Measurements from ENCODE around the gene GSTP1. TPM values are rescaled to one million over a fixed set of nuclear protein-coding genes. Genes with fewer than 3 reads are reported as not detected.

GSTP1 gene
- total RNA-seq, 1 experiment from 2014 or later, result 838 TPM

GRCh38 chr11:67611704-67612587 is 28.3 kb downstream of the GSTP1 start:
- no peaks in the 10 kb centered on the region for H3K9me3 Mint-ChIP-seq (ENCODE audit: low read depth, unreplicated experiment)
- intact Hi-C loops (cut with micrococcal nuclease; ENCODE audit: unreplicated experiment), result no loop called here
- no peak overlapping the region for H3K27ac Mint-ChIP-seq (ENCODE audit: unreplicated experiment)
- no peak for DNase-seq
- H3K4me1 Mint-ChIP-seq (ENCODE audit: low read depth, unreplicated experiment), result peaks cover 11% of the 10 kb centered on the region
- no peak overlapping the region for H3K4me3 Mint-ChIP-seq (ENCODE audit: low read depth, unreplicated experiment)
- CTCF ChIA-PET, result interaction anchor here (0.5 to 0.8 kb wide), 2 partner anchors 17 to 97 kb away, joined by 3 read pairs; partner anchors contain the start of gene NUDT8
- BruUV-seq (replicated peaks), result no TSS peak
- no peaks in the 10 kb centered on the region for H3K27me3 Mint-ChIP-seq (ENCODE audit: unreplicated experiment)
- TF ChIP-seq, protein P1, sequence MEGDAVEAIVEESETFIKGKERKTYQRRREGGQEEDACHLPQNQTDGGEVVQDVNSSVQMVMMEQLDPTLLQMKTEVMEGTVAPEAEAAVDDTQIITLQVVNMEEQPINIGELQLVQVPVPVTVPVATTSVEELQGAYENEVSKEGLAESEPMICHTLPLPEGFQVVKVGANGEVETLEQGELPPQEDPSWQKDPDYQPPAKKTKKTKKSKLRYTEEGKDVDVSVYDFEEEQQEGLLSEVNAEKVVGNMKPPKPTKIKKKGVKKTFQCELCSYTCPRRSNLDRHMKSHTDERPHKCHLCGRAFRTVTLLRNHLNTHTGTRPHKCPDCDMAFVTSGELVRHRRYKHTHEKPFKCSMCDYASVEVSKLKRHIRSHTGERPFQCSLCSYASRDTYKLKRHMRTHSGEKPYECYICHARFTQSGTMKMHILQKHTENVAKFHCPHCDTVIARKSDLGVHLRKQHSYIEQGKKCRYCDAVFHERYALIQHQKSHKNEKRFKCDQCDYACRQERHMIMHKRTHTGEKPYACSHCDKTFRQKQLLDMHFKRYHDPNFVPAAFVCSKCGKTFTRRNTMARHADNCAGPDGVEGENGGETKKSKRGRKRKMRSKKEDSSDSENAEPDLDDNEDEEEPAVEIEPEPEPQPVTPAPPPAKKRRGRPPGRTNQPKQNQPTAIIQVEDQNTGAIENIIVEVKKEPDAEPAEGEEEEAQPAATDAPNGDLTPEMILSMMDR (IDR thresholded peaks at IDR 0.05; ENCODE audit: unreplicated experiment), result no peak
- peaks cover 46% of the 10 kb centered on the region for H3K36me3 Mint-ChIP-seq (ENCODE audit: insufficient read depth, unreplicated experiment)

GRCh38 chr11:67612751-67613150 is 29.1 kb downstream of the GSTP1 start:
- Mint-ChIP-seq H3K27me3 (ENCODE audit: unreplicated experiment) (no peaks in the 10 kb centered on the region), H3K4me3 (ENCODE audit: low read depth, unreplicated experiment) (no peak overlapping the region), H3K4me1 (ENCODE audit: low read depth, unreplicated experiment) (peaks cover 16% of the 10 kb centered on the region), H3K36me3 (ENCODE audit: insufficient read depth, unreplicated experiment) (peaks cover 38% of the 10 kb centered on the region), H3K9me3 (ENCODE audit: low read depth, unreplicated experiment) (no peaks in the 10 kb centered on the region), H3K27ac (ENCODE audit: unreplicated experiment) (no peak overlapping the region)
- intact Hi-C loops (cut with micrococcal nuclease; ENCODE audit: unreplicated experiment), result no loop called here
- BruUV-seq (replicated peaks), result no TSS peak
- CTCF ChIA-PET, result interaction anchor here (0.8 kb wide), 1 partner anchor 16 kb away, joined by 3 read pairs; the partner anchor contains the start of gene NUDT8
- no peak for DNase-seq
- TF ChIP-seq, protein P1 (IDR thresholded peaks at IDR 0.05; ENCODE audit: unreplicated experiment), result no peak

- BruUV-seq (replicated peaks), result no TSS peak
- H3K9me3 Mint-ChIP-seq (ENCODE audit: low read depth, unreplicated experiment), result no peaks in the 10 kb centered on the region
- TF ChIP-seq, protein P1 (IDR thresholded peaks at IDR 0.05; ENCODE audit: unreplicated experiment), result no peak
- H3K4me3 Mint-ChIP-seq (ENCODE audit: low read depth, unreplicated experiment), result no peak overlapping the region
- peaks cover 35% of the 10 kb centered on the region for H3K36me3 Mint-ChIP-seq (ENCODE audit: insufficient read depth, unreplicated experiment)
- H3K4me1 Mint-ChIP-seq (ENCODE audit: low read depth, unreplicated experiment), result peaks cover 16% of the 10 kb centered on the region
- no peak for DNase-seq
- intact Hi-C loops (cut with micrococcal nuclease; ENCODE audit: unreplicated experiment), result no loop called here
- no peaks in the 10 kb centered on the region for H3K27me3 Mint-ChIP-seq (ENCODE audit: unreplicated experiment)
- H3K27ac Mint-ChIP-seq (ENCODE audit: unreplicated experiment), result no peak overlapping the region
- CTCF ChIA-PET, result interaction anchor here (1.5 to 1.8 kb wide), 2 partner anchors 15 to 17 kb away, joined by 6 to 17 read pairs; partner anchors contain the start of gene NUDT8
Measured at GRCh38 chr11:67613313-67613959, 29.8 kb downstream of the GSTP1 start.

DNA sequence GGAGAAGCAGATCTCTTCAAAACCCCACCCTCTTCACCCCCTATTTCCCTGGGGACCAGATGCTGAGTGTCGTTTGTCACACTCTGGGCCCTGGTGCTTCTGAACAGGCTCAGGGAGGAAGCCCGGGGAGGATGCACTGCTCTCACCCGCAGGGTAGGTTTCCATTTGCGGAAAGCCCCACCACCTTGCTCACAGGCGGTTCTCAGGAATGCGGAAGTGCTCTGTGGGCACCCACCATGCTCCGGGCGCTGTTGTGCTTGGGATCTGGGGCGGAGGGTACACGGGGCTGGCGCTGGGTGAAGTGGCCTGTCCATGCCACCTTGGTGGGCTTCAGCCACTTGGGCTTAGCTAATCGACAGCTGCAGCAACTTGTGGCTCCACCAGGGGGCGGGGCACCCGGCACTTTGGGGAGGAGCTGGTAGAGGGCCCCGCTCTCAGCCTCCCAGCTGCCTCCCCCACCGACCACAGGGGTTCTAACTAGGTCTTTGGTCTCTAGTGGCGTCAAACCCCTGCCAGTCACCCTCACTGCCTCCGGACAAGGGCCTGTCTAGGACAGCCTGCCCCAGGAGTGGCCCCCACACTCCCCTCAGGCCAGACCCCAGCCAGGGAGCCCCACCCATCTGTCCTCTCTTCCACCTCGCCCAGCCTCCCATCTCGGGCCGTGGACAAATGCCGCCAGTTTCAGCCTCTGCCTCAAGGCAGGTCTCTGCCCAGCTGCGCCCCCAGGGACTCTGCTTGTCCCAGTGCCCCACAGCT is 30.5 kb downstream of the GSTP1 start:
- Mint-ChIP-seq H3K27me3 (ENCODE audit: unreplicated experiment) (no peaks in the 10 kb centered on the region), H3K4me3 (ENCODE audit: low read depth, unreplicated experiment) (peak overlapping the region; percentile 50), H3K9me3 (ENCODE audit: low read depth, unreplicated experiment) (no peaks in the 10 kb centered on the region), H3K27ac (ENCODE audit: unreplicated experiment) (peak overlapping the region; percentile 76), H3K36me3 (ENCODE audit: insufficient read depth, unreplicated experiment) (peaks cover 28% of the 10 kb centered on the region), H3K4me1 (ENCODE audit: low read depth, unreplicated experiment) (peaks cover 16% of the 10 kb centered on the region)
- no TSS peak for BruUV-seq (replicated peaks)
- DNase-seq, result peak; percentile 73
- TF ChIP-seq, protein P1 (IDR thresholded peaks at IDR 0.05; ENCODE audit: unreplicated experiment), result peak; percentile 70
- CTCF ChIA-PET, result interaction anchor here (0.8 to 1.8 kb wide), 3 partner anchors 14 to 41 kb away, joined by 4 to 17 read pairs (median 6); partner anchors contain the start of gene NUDT8
- intact Hi-C loops (cut with micrococcal nuclease; ENCODE audit: unreplicated experiment), result no loop called here
